ENCODE measurements around the gene IGSF9. TPM values are rescaled to one million over a fixed set of nuclear protein-coding genes. Genes with fewer than 3 reads are reported as not detected.

The IGSF9 gene
- polyA plus RNA-seq, 1 donor from 2014 or later, result 11.8 TPM

DNA sequence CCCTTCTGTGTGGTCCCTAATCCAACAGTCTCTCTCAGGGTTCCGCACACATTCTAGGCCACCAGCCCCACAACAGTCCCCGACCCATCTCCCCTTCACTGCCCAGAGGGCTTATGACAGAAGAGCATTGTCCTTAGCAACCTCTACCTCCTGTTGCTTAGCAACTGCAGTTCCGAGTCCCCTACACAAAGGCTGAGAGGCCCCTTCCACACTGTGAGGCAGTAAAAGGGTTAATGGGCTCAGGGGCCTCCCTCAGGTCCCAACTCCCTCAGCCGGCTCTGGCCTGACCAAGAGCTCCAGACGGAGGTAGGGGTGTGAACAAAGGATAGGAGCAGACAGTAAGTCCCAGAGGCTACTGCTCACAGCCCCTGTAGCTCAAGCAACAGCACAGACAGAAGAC, 4.3 kb downstream of the IGSF9 start:
- H3K4me3 ChIP-seq (ENCODE audit: low read length), result peak overlapping the region; percentile 58

DNA sequence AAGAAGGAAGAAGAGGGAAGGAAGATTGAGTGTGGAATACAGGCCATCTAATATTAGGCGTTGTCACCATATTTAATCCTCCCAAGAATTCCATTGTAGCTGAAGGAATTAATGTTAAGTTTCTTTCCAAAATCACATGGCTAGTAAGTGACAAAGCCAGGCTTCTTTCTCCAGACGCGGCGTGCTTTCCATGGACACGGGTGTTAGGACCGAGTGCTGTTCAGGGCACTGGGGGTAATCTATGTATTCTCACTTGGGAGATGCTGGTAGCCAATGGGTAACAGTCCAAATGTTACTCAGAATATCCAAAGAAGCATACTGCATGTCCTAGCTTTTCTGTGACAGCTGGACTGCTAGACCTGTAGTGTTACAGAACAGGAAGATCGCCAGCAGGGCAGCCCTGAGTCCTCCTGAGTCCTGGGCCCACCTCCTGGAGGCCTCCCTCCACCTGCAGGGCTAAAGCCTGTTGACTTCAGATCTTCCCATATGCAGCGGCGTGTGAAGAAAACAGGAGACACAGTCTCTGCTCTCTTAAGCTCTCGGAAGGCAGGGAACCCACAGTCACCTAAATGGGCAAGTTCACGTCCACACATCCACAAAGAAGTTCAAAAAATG, 5.3 kb downstream of the IGSF9 start:
- no peak overlapping the region for H3K9ac ChIP-seq (ENCODE audit: low read length)
- TF ChIP-seq EZH2 (IDR thresholded peaks at IDR 0.05; ENCODE audit: borderline replicate concordance, insufficient read depth, low read length, poor library complexity, severe bottlenecking) (no peak), EP300 (conservative IDR thresholded peaks at IDR 0.05; ENCODE audit: poor library complexity, severe bottlenecking) (no peak), RAD21 (conservative IDR thresholded peaks at IDR 0.05) (no peak), REST (IDR thresholded peaks at IDR 0.05; ENCODE audit: borderline replicate concordance) (no peak), CTCF (IDR thresholded peaks at IDR 0.05; ENCODE audit: poor library complexity, severe bottlenecking) (no peak), SMC3 (conservative IDR thresholded peaks at IDR 0.05; ENCODE audit: poor library complexity) (no peak), MXI1 (conservative IDR thresholded peaks at IDR 0.05; ENCODE audit: poor library complexity, severe bottlenecking) (no peak), TAF1 (IDR thresholded peaks at IDR 0.05; ENCODE audit: low read depth) (no peak), POLR2AphosphoS5 (IDR thresholded peaks at IDR 0.05) (no peak)

More for the DNA sequence above, 4.3 kb downstream of the IGSF9 start:
- Histone ChIP-seq H3K4me2 (ENCODE audit: low read length) (peak overlapping the region; percentile 58), H3K36me3 (ENCODE audit: insufficient read depth, low read length) (no peaks in the 10 kb centered on the region), H3K27me3 (ENCODE audit: insufficient read depth, low read depth, low read length) (no peaks in the 10 kb centered on the region), H3K27ac (ENCODE audit: low read length) (peak overlapping the region; percentile 73), H3F3A (ENCODE audit: insufficient read depth, low read length, poor library complexity, severe bottlenecking) (no peaks in the 10 kb centered on the region), H2AFZ (ENCODE audit: low read depth, low read length) (peak overlapping the region; percentile 38), H3K9ac (ENCODE audit: low read length) (peak overlapping the region; percentile 58), H3K9me3 (ENCODE audit: low read length) (no peaks in the 10 kb centered on the region), H3K79me2 (replicated peaks; ENCODE audit: insufficient read depth, low read length) (peaks cover 19% of the 10 kb centered on the region), H4K20me1 (ENCODE audit: insufficient read depth) (no peaks in the 10 kb centered on the region), H3K9me2 (ENCODE audit: insufficient read depth, low read length) (no peaks in the 10 kb centered on the region)
- TF ChIP-seq RAD21 (conservative IDR thresholded peaks at IDR 0.05) (peak; percentile 21), TAF1 (IDR thresholded peaks at IDR 0.05; ENCODE audit: low read depth) (no peak), POLR2AphosphoS5 (IDR thresholded peaks at IDR 0.05) (peak; percentile 38), SMC3 (conservative IDR thresholded peaks at IDR 0.05; ENCODE audit: poor library complexity) (peak; percentile 23), REST (IDR thresholded peaks at IDR 0.05; ENCODE audit: borderline replicate concordance) (peak; percentile 30), EP300 (conservative IDR thresholded peaks at IDR 0.05; ENCODE audit: poor library complexity, severe bottlenecking) (peak; percentile 9), MXI1 (conservative IDR thresholded peaks at IDR 0.05; ENCODE audit: poor library complexity, severe bottlenecking) (no peak)

More for the DNA sequence above, 5.3 kb downstream of the IGSF9 start:
- H3K9me3 ChIP-seq (ENCODE audit: low read length), result no peaks in the 10 kb centered on the region
- peak overlapping the region; percentile 73 for H3K27ac ChIP-seq (ENCODE audit: low read length)
- H3K9me2 ChIP-seq (ENCODE audit: insufficient read depth, low read length), result no peaks in the 10 kb centered on the region
- peak overlapping the region; percentile 58 for H3K4me2 ChIP-seq (ENCODE audit: low read length)
- H4K20me1 ChIP-seq (ENCODE audit: insufficient read depth), result no peaks in the 10 kb centered on the region
- H3K79me2 ChIP-seq (replicated peaks; ENCODE audit: insufficient read depth, low read length), result peaks cover 19% of the 10 kb centered on the region
- peak overlapping the region; percentile 58 for H3K4me3 ChIP-seq (ENCODE audit: low read length)
- H3K36me3 ChIP-seq (ENCODE audit: insufficient read depth, low read length), result no peaks in the 10 kb centered on the region
- no peaks in the 10 kb centered on the region for H3K27me3 ChIP-seq (ENCODE audit: insufficient read depth, low read depth, low read length)
- no peak overlapping the region for H2AFZ ChIP-seq (ENCODE audit: low read depth, low read length)
- H3F3A ChIP-seq (ENCODE audit: insufficient read depth, low read length, poor library complexity, severe bottlenecking), result no peaks in the 10 kb centered on the region

Measured in neural cell (in vitro differentiated cells).